Suprapubic skin (tissue), 4 donors: ENCODE results near the gene ITM2B.

Experiments used
- POLR2A ChIP-seq, 2 donors: fragments of 450-650 bp; IDR thresholded peaks; one replicate each; pipeline ENCODE4 v1.6.1; 2017; ENCODE audit warnings: antibody characterized with exemption in 2 of 2, mild to moderate bottlenecking in 2 of 2, moderate library complexity in 2 of 2
- POLR2AphosphoS5 ChIP-seq, 3 donors: sonication (generic); formaldehyde crosslinking; IDR thresholded peaks; one replicate each; pipeline ENCODE4 v1.6.1; 2017; ENCODE audit warnings: antibody characterized with exemption in 3 of 3
- TF ChIP-seq, protein P1 (sequence below), 2 donors: fragments of 200-600 bp in 1 of 2; fragments of 450-650 bp in 1 of 2; sonication (generic) in 1 of 2; IDR thresholded peaks; one replicate each; pipeline ENCODE4 v1.5.1; 2016 to 2019; ENCODE audit warnings: antibody characterized with exemption in 2 of 2, mild to moderate bottlenecking in 1 of 2, moderate library complexity in 1 of 2

DNA sequence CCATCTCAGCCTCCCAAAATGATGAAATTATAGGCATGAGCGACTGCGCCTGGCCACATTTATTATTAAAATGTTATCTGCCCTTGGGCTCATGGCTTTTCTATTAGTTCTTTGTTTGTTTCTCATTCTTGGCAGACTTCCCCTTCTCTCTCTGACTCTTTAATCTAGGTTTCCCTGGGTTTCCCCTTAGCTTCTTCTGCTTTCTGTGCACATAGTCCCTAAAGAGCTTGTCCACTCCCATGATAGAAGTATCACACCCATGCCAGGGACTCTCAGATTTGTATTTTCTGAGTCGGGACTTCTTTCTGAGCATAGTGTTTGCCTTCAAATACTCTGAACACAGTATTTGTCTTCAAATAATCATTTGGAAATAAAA, 38.6 kb upstream of the ITM2B start:
- TF ChIP-seq, protein P1, sequence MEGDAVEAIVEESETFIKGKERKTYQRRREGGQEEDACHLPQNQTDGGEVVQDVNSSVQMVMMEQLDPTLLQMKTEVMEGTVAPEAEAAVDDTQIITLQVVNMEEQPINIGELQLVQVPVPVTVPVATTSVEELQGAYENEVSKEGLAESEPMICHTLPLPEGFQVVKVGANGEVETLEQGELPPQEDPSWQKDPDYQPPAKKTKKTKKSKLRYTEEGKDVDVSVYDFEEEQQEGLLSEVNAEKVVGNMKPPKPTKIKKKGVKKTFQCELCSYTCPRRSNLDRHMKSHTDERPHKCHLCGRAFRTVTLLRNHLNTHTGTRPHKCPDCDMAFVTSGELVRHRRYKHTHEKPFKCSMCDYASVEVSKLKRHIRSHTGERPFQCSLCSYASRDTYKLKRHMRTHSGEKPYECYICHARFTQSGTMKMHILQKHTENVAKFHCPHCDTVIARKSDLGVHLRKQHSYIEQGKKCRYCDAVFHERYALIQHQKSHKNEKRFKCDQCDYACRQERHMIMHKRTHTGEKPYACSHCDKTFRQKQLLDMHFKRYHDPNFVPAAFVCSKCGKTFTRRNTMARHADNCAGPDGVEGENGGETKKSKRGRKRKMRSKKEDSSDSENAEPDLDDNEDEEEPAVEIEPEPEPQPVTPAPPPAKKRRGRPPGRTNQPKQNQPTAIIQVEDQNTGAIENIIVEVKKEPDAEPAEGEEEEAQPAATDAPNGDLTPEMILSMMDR (IDR thresholded peaks at IDR 0.05): no peak
- no peak for TF ChIP-seq POLR2AphosphoS5 (IDR thresholded peaks at IDR 0.05)
- no peak for TF ChIP-seq POLR2A (IDR thresholded peaks at IDR 0.05)
